GM23248 (cell line): Measurements from ENCODE around the gene GCNT4. TPM values are rescaled to one million over a fixed set of nuclear protein-coding genes. Genes with fewer than 3 reads are reported as not detected.

ENCODE experiments used
- DNase-seq: peaks from one replicate; pipeline ENCODE4 v3.0.0-alpha.2; 2015
- H2AFZ ChIP-seq: fragments of 200-600 bp; sonication (generic); 2 replicates; pipeline ENCODE4 v1.6.1; 2016; ENCODE audit warnings: antibody characterized with exemption
- H3F3A ChIP-seq: fragments of 200-600 bp; sonication (generic); 2 replicates; pipeline ENCODE4 v1.6.1; 2016; ENCODE audit warnings: mild to moderate bottlenecking, antibody characterized with exemption, mixed run types; ENCODE audit not compliant: insufficient read depth
- H3K27ac ChIP-seq: fragments of 200-600 bp; sonication (generic); 2 replicates; pipeline ENCODE4 v1.5.1; 2016; ENCODE audit warnings: mild to moderate bottlenecking
- H3K27me3 ChIP-seq: fragments of 200-600 bp; sonication (generic); replicated peaks from 2 replicates; pipeline ENCODE4 v1.6.1; 2016; ENCODE audit warnings: mild to moderate bottlenecking; ENCODE audit not compliant: insufficient read depth
- H3K36me3 ChIP-seq: fragments of 200-600 bp; sonication (generic); 2 replicates; pipeline ENCODE4 v1.6.1; 2016; ENCODE audit warnings: low read depth, mild to moderate bottlenecking
- H3K4me1 ChIP-seq: fragments of 200-600 bp; sonication (generic); 2 replicates; pipeline ENCODE4 v1.6.1; 2016; ENCODE audit warnings: mild to moderate bottlenecking; ENCODE audit not compliant: insufficient read depth
- H3K4me2 ChIP-seq: fragments of 200-600 bp; sonication (generic); one replicate; pipeline ENCODE4 v1.6.1; 2016; ENCODE audit warnings: mild to moderate bottlenecking; ENCODE audit not compliant: unreplicated experiment
- H3K4me3 ChIP-seq: fragments of 200-600 bp; sonication (generic); 2 replicates; pipeline ENCODE4 v1.5.1; 2016; ENCODE audit warnings: mild to moderate bottlenecking
- H3K79me2 ChIP-seq: fragments of 200-600 bp; sonication (generic); 2 replicates; pipeline ENCODE4 v1.6.1; 2016; ENCODE audit warnings: mild to moderate bottlenecking; ENCODE audit not compliant: insufficient read depth
- H3K9ac ChIP-seq: fragments of 200-600 bp; sonication (generic); 2 replicates; pipeline ENCODE4 v1.6.1; 2016; ENCODE audit warnings: mild to moderate bottlenecking
- H3K9me2 ChIP-seq: fragments of 200-600 bp; sonication (generic); 2 replicates; pipeline ENCODE4 v1.6.1; 2016; ENCODE audit warnings: mixed run types, mild to moderate bottlenecking, moderate library complexity; ENCODE audit not compliant: insufficient read depth
- H3K9me3 ChIP-seq: fragments of 200-600 bp; sonication (generic); one replicate; pipeline ENCODE4 v1.6.1; 2017; ENCODE audit warnings: low read depth
- H4K20me1 ChIP-seq: fragments of 200-600 bp; sonication (generic); 2 replicates; pipeline ENCODE4 v1.6.0; 2016; ENCODE audit not compliant: insufficient read depth
- EZH2 ChIP-seq: fragments of 200-600 bp; sonication (generic); IDR thresholded peaks from 2 replicates; pipeline ENCODE4 v1.6.1; 2018; ENCODE audit warnings: antibody characterized with exemption, mild to moderate bottlenecking; ENCODE audit not compliant: insufficient read depth, poor library complexity, severe bottlenecking
- EZH2phosphoT487 ChIP-seq: fragments of 200-600 bp; sonication (generic); IDR thresholded peaks from 2 replicates; pipeline ENCODE4 v1.6.1; 2018; ENCODE audit warnings: antibody characterized with exemption, moderate library complexity, mild to moderate bottlenecking, low read depth; ENCODE audit not compliant: insufficient read depth
- WGBS, 2 experiments: methylation state at CpG; one replicate each; pipeline ENCODE4 v1.1.6; 2015 to 2017; ENCODE audit warnings: low lambda C conversion rate in 2 of 2, low coverage in 1 of 2; ENCODE audit errors: missing lambda C conversion rate in 2 of 2; 5-methylcytosine and 5-hydroxymethylcytosine counted together
- in situ Hi-C: fragments of 300-500 bp; cut with MboI; formaldehyde crosslinking; loops from 2 replicates; pipeline ENCODE4 v1.15.0; 2020
- polyA plus RNA-seq: library from polyadenylated mRNA; unstranded; fragments of >200 nt; fragmentation: Nextera tagmentation; extraction: Ambion mirVana; gene quantifications from 2 replicates; pipeline ENCODE4 v1.2.1, GENCODE V29; 2016
- total RNA-seq: library from RNA; depleted of rRNA; stranded (reverse); fragments of >200 nt; shearing (Covaris generic); gene quantifications from 2 replicates; pipeline ENCODE4 v1.2.3, GENCODE V29; 2014

GCNT4 gene
- total and polyA plus RNA-seq, 2 experiments from 2014 or later, result 1.8 to 2.8 TPM

DNA sequence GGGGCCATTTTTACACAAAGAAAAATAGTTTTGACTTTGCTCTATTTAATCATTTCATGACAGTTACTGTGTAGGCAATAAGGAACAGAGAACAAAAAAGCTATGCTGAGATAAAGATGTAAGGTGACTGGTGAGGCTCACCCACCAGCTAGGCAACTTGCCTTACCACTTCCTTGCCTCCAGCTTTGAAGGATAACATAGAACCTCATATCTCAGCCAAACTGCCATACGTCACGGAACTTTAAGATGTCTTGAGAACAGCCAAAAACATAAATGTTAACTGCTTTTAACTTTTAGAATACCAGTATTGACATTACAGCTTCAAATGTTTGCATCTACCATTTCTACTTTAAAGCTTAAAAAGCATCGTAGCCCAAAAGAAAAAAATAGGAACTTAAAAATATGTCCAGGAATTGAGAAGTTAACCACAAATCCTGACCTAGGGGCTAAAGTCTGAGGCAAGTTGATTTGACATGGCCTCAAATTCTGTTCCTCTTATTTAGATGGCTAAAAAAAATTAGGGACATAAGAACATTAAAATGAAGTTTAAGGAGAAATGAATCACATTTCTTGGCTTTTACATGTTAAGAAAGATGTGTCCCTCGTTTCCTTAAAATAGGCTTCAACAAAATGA lies 7.7 kb upstream of the GCNT4 start:
- no peak for TF ChIP-seq EZH2
- TF ChIP-seq EZH2phosphoT487, result no peak
- no peak for DNase-seq
- H3K27ac ChIP-seq, result no peak overlapping the region
- no peak overlapping the region for H2AFZ ChIP-seq
- H4K20me1 ChIP-seq, result no peaks in the 10 kb centered on the region
- H3K4me1 ChIP-seq, result 0 out of 2 replicates have a peak, but pooled peaks cover under 1% of the 10 kb centered on the region
- no peak overlapping the region for H3K9ac ChIP-seq
- H3K9me2 ChIP-seq, result no peaks in the 10 kb centered on the region
- H3F3A ChIP-seq, result 0 out of 2 replicates have a peak, but pooled peaks cover 1% of the 10 kb centered on the region
- H3K4me3 ChIP-seq, result no peak overlapping the region
- H3K79me2 ChIP-seq, result no peaks in the 10 kb centered on the region
- no peaks in the 10 kb centered on the region for H3K9me3 ChIP-seq
- WGBS, 2 experiments, result 70 to 71% methylated on average over 4 of the region's 4 CpGs
- no peak overlapping the region for H3K4me2 ChIP-seq
- in situ Hi-C loops, result no loop called here
- no peaks in the 10 kb centered on the region for H3K27me3 ChIP-seq
- H3K36me3 ChIP-seq, result no peaks in the 10 kb centered on the region

DNA sequence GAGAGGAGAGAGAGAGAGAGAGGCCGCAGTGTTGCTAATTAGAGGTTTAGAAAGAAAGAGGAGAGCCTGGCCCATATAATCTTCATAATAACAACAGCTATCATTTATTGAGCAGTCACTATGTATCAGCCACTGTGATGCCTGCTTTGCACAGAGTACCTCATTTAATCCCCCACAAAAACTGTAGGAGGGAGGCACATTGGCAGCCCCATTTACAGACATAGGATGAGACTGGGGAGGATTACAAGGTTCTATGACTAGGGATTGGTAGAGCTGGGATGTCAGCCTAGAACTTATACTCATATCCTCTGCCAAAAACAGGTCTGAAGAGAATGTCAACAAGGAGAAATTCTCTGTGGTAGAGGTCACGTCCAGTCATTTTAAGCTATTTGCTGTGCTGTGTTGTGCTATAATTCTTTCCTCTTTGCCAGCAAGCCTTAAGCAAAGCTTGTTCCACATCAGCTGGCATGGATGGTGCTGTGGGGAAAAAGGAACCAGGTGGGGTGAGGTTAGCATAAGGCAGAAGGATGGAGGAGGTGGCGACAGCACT lies 6.7 kb upstream of the GCNT4 start:
- Histone ChIP-seq H4K20me1 (no peaks in the 10 kb centered on the region), H3K9me3 (no peaks in the 10 kb centered on the region), H3K79me2 (no peaks in the 10 kb centered on the region), H3K4me2 (no peak overlapping the region), H2AFZ (no peak overlapping the region), H3F3A (peaks cover 11% of the 10 kb centered on the region; the same call in 1 of the 2 replicates), H3K36me3 (no peaks in the 10 kb centered on the region), H3K9me2 (no peaks in the 10 kb centered on the region), H3K27me3 (no peaks in the 10 kb centered on the region), H3K27ac (no peak overlapping the region), H3K4me3 (no peak overlapping the region), H3K4me1 (peaks cover 8% of the 10 kb centered on the region), H3K9ac (no peak overlapping the region)
- TF ChIP-seq EZH2 (no peak), EZH2phosphoT487 (no peak)
- DNase-seq, result no peak
- in situ Hi-C loops, result no loop called here
- 85 to 92% methylated on average over 3 of the region's 3 CpGs for WGBS, 2 experiments

DNA sequence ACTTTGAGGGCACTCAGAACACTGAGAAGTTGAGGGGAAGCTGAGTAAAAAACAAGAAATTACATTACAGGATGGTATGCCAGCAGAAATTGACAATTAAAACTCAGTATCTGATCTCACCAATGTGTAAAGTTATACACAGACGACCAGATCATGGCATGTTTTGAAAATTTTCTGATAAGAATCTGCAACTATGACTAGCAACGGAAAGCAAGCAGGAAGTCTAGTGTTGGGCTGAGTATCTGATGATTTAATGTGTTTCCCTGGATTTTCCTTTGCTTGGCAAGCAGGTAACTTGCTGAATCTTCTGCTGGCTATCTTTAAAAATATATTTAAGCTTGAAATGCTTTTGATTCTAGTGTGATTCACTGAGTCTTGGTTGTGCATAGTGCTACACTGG lies 5.2 kb upstream of the GCNT4 start:
- H3K9me3 ChIP-seq, result no peaks in the 10 kb centered on the region
- TF ChIP-seq EZH2, result no peak

DNA sequence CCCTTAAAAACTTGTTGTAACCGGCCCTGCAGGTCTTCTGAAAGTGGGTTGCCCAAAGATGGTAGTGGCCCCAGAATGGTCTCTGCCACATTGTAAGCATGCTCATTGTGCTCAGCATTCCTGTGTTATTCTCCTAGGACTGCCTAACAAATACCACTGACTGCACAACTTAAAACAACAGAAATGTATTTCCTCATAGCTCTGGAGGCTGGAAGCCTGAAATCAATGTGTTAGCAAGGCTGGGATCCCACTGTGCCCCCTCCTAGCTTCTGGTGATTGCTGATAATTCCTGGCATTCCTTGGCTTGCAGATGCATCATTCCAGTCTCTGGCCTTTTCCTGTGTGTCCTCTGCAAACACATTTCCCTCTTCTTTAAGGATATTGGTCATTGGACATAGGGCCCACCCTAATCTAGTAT lies 3.4 kb upstream of the GCNT4 start:
- in situ Hi-C loops, result no loop called here
- 100% methylated on average over 1 of the region's 1 CpG for WGBS, 2 experiments
- H3K27ac ChIP-seq, result no peak overlapping the region
- H3K9me2 ChIP-seq, result no peaks in the 10 kb centered on the region
- no peak overlapping the region for H3K4me2 ChIP-seq
- no peak overlapping the region for H2AFZ ChIP-seq
- H3F3A ChIP-seq, result peaks cover 13% of the 10 kb centered on the region; the same call in 1 of the 2 replicates
- no peak overlapping the region for H3K9ac ChIP-seq
- DNase-seq, result peak; percentile 36
- H3K79me2 ChIP-seq, result peaks cover 13% of the 10 kb centered on the region
- no peaks in the 10 kb centered on the region for H3K9me3 ChIP-seq
- no peaks in the 10 kb centered on the region for H3K36me3 ChIP-seq
- no peak overlapping the region for H3K4me3 ChIP-seq
- no peak for TF ChIP-seq EZH2
- no peak for TF ChIP-seq EZH2phosphoT487
- H3K27me3 ChIP-seq, result no peaks in the 10 kb centered on the region
- H3K4me1 ChIP-seq, result peaks cover 16% of the 10 kb centered on the region
- no peaks in the 10 kb centered on the region for H4K20me1 ChIP-seq

More for the DNA sequence above, 5.2 kb upstream of the GCNT4 start:
- Histone ChIP-seq H3K36me3 (no peaks in the 10 kb centered on the region), H3K9me2 (no peaks in the 10 kb centered on the region), H3K4me1 (peaks cover 8% of the 10 kb centered on the region), H3K4me3 (no peak overlapping the region), H3K27me3 (no peaks in the 10 kb centered on the region), H2AFZ (no peak overlapping the region), H3K79me2 (no peaks in the 10 kb centered on the region), H4K20me1 (no peaks in the 10 kb centered on the region), H3F3A (peaks cover 13% of the 10 kb centered on the region; the same call in 1 of the 2 replicates), H3K9ac (no peak overlapping the region), H3K27ac (no peak overlapping the region), H3K4me2 (no peak overlapping the region)
- WGBS, 2 experiments, result 62 to 68% methylated on average over 2 of the region's 2 CpGs
- DNase-seq, result peak; percentile 9
- in situ Hi-C loops, result no loop called here
